ENCODE measurements around the gene GAREM1.
"Not testable (repeated sequence)": the region's sequence is repeated elsewhere in the genome, so short reads cannot be mapped to it uniquely, and the experiment has no call there.

The GAREM1 gene

GRCh38 chr18:32502014-32502413 lies 31.3 kb upstream of the GAREM1 start:
- H3K9me3 ChIP-seq (ENCODE audit: insufficient read depth, low read length) = no peaks in the 10 kb centered on the region
- H3K4me3 ChIP-seq (ENCODE audit: low read length) = no peak overlapping the region
- H3K4me2 ChIP-seq (ENCODE audit: low read length) = no peak overlapping the region
- TF ChIP-seq EZH2phosphoT487 (IDR thresholded peaks at IDR 0.05; ENCODE audit: low read depth) = no peak
- no peak for TF ChIP-seq CTCF (IDR thresholded peaks at IDR 0.05; ENCODE audit: low read depth, low read length)
- H3K27ac ChIP-seq (ENCODE audit: low read length) = no peak overlapping the region
- no peaks in the 10 kb centered on the region for H3K4me1 ChIP-seq (ENCODE audit: low read length)
- H3K27me3 ChIP-seq (ENCODE audit: low read depth, low read length) = no peaks in the 10 kb centered on the region
- H2AFZ ChIP-seq (ENCODE audit: low read depth, low read length) = no peak overlapping the region
- H4K20me1 ChIP-seq (ENCODE audit: insufficient read depth, low read length) = no peaks in the 10 kb centered on the region
- H3K36me3 ChIP-seq (replicated peaks; ENCODE audit: low read depth, low read length) = no peaks in the 10 kb centered on the region
- no peak overlapping the region for H3K9ac ChIP-seq (ENCODE audit: low read length)
- H3K79me2 ChIP-seq (ENCODE audit: low read length) = no peaks in the 10 kb centered on the region

GRCh38 chr18:32501242-32501641 lies 30.6 kb upstream of the GAREM1 start:
- not testable (repeated sequence) for H3K27ac ChIP-seq (ENCODE audit: low read length); H2AFZ ChIP-seq (ENCODE audit: low read depth, low read length); H4K20me1 ChIP-seq (ENCODE audit: insufficient read depth, low read length); H3K4me3 ChIP-seq (ENCODE audit: low read length); H3K4me1 ChIP-seq (ENCODE audit: low read length); H3K36me3 ChIP-seq (replicated peaks; ENCODE audit: low read depth, low read length); H3K9me3 ChIP-seq (ENCODE audit: insufficient read depth, low read length); H3K27me3 ChIP-seq (ENCODE audit: low read depth, low read length); H3K79me2 ChIP-seq (ENCODE audit: low read length); H3K9ac ChIP-seq (ENCODE audit: low read length); H3K4me2 ChIP-seq (ENCODE audit: low read length)

- H4K20me1 ChIP-seq (ENCODE audit: insufficient read depth, low read length) = no peaks in the 10 kb centered on the region
- no peaks in the 10 kb centered on the region for H3K36me3 ChIP-seq (replicated peaks; ENCODE audit: low read depth, low read length)
- H3K79me2 ChIP-seq (ENCODE audit: low read length) = no peaks in the 10 kb centered on the region
- H3K4me1 ChIP-seq (ENCODE audit: low read length) = no peaks in the 10 kb centered on the region
- H3K27me3 ChIP-seq (ENCODE audit: low read depth, low read length) = peaks cover 9% of the 10 kb centered on the region
- H3K27ac ChIP-seq (ENCODE audit: low read length) = no peak overlapping the region
- H3K4me2 ChIP-seq (ENCODE audit: low read length) = no peak overlapping the region
- TF ChIP-seq EZH2phosphoT487 (IDR thresholded peaks at IDR 0.05; ENCODE audit: low read depth) (no peak), CTCF (IDR thresholded peaks at IDR 0.05; ENCODE audit: low read depth, low read length) (no peak)
- no peaks in the 10 kb centered on the region for H3K9me3 ChIP-seq (ENCODE audit: insufficient read depth, low read length)
- no peak overlapping the region for H2AFZ ChIP-seq (ENCODE audit: low read depth, low read length)
- H3K4me3 ChIP-seq (ENCODE audit: low read length) = no peak overlapping the region
- H3K9ac ChIP-seq (ENCODE audit: low read length) = no peak overlapping the region
These were observed 12.3 kb upstream of the GAREM1 start for GRCh38 chr18:32483002-32483401.

GRCh38 chr18:32482117-32482516 lies 11.4 kb upstream of the GAREM1 start:
- no peaks in the 10 kb centered on the region for H3K4me1 ChIP-seq (ENCODE audit: low read length)
- no peak overlapping the region for H3K9ac ChIP-seq (ENCODE audit: low read length)
- H2AFZ ChIP-seq (ENCODE audit: low read depth, low read length) = no peak overlapping the region
- no peaks in the 10 kb centered on the region for H4K20me1 ChIP-seq (ENCODE audit: insufficient read depth, low read length)
- H3K4me3 ChIP-seq (ENCODE audit: low read length) = no peak overlapping the region
- no peaks in the 10 kb centered on the region for H3K36me3 ChIP-seq (replicated peaks; ENCODE audit: low read depth, low read length)
- H3K4me2 ChIP-seq (ENCODE audit: low read length) = no peak overlapping the region
- TF ChIP-seq CTCF (IDR thresholded peaks at IDR 0.05; ENCODE audit: low read depth, low read length) = no peak
- TF ChIP-seq EZH2phosphoT487 (IDR thresholded peaks at IDR 0.05; ENCODE audit: low read depth) = no peak
- H3K27me3 ChIP-seq (ENCODE audit: low read depth, low read length) = peaks cover 9% of the 10 kb centered on the region
- no peak overlapping the region for H3K27ac ChIP-seq (ENCODE audit: low read length)
- no peaks in the 10 kb centered on the region for H3K79me2 ChIP-seq (ENCODE audit: low read length)
- H3K9me3 ChIP-seq (ENCODE audit: insufficient read depth, low read length) = no peaks in the 10 kb centered on the region

- H3K27me3 ChIP-seq (ENCODE audit: low read depth, low read length) = peaks cover 10% of the 10 kb centered on the region
- H3K4me1 ChIP-seq (ENCODE audit: low read length) = no peaks in the 10 kb centered on the region
- TF ChIP-seq CTCF (IDR thresholded peaks at IDR 0.05; ENCODE audit: low read depth, low read length) (no peak), EZH2phosphoT487 (IDR thresholded peaks at IDR 0.05; ENCODE audit: low read depth) (no peak)
These were observed 9.9 kb upstream of the GAREM1 start for GRCh38 chr18:32480581-32480980.

More at GRCh38 chr18:32480581-32480980, 9.9 kb upstream of the GAREM1 start:
- Histone ChIP-seq H3K36me3 (replicated peaks; ENCODE audit: low read depth, low read length) (no peaks in the 10 kb centered on the region), H3K79me2 (ENCODE audit: low read length) (no peaks in the 10 kb centered on the region), H3K9me3 (ENCODE audit: insufficient read depth, low read length) (no peaks in the 10 kb centered on the region), H4K20me1 (ENCODE audit: insufficient read depth, low read length) (no peaks in the 10 kb centered on the region), H3K4me2 (ENCODE audit: low read length) (no peak overlapping the region), H3K9ac (ENCODE audit: low read length) (no peak overlapping the region), H3K27ac (ENCODE audit: low read length) (no peak overlapping the region), H3K4me3 (ENCODE audit: low read length) (no peak overlapping the region), H2AFZ (ENCODE audit: low read depth, low read length) (no peak overlapping the region)
